ENCODE data around the gene CDK5.
A peak's percentile ranks its signal among the peaks of the same experiment; 100 is the strongest.

Gene CDK5

GRCh38 chr7:151039850-151040548 is 17.7 kb downstream of the CDK5 start:
- peaks cover 16% of the 10 kb centered on the region for H3K36me3 ChIP-seq (ENCODE audit: control insufficient read depth, insufficient read depth, low read length)
- H3K27ac ChIP-seq (ENCODE audit: low read depth, low read length), result peak overlapping the region; percentile 10
- no peaks in the 10 kb centered on the region for H3K9me3 ChIP-seq (ENCODE audit: control insufficient read depth, insufficient read depth, low read length)
- H3K9ac ChIP-seq (ENCODE audit: low read depth, low read length), result no peak overlapping the region
- no peaks in the 10 kb centered on the region for H3K4me1 ChIP-seq (ENCODE audit: control insufficient read depth, insufficient read depth, low read length)
- H3K4me3 ChIP-seq (ENCODE audit: low read depth, low read length), result no peak overlapping the region
- no peaks in the 10 kb centered on the region for H3K27me3 ChIP-seq (ENCODE audit: control insufficient read depth, insufficient read depth, low read length)

- no peaks in the 10 kb centered on the region for H3K9me3 ChIP-seq (ENCODE audit: control insufficient read depth, insufficient read depth, low read length)
- no peaks in the 10 kb centered on the region for H3K27me3 ChIP-seq (ENCODE audit: control insufficient read depth, insufficient read depth, low read length)
- no peak overlapping the region for H3K9ac ChIP-seq (ENCODE audit: low read depth, low read length)
- H3K4me3 ChIP-seq (ENCODE audit: low read depth, low read length), result no peak overlapping the region
- H3K27ac ChIP-seq (ENCODE audit: low read depth, low read length), result peak overlapping the region; percentile 57
- H3K36me3 ChIP-seq (ENCODE audit: control insufficient read depth, insufficient read depth, low read length), result peaks cover 19% of the 10 kb centered on the region
- no peaks in the 10 kb centered on the region for H3K4me1 ChIP-seq (ENCODE audit: control insufficient read depth, insufficient read depth, low read length)
Measured at GRCh38 chr7:151038951-151039849, 18.5 kb downstream of the CDK5 start.

- no peak overlapping the region for H3K9ac ChIP-seq (ENCODE audit: low read depth, low read length)
- peaks cover 19% of the 10 kb centered on the region for H3K36me3 ChIP-seq (ENCODE audit: control insufficient read depth, insufficient read depth, low read length)
- no peaks in the 10 kb centered on the region for H3K9me3 ChIP-seq (ENCODE audit: control insufficient read depth, insufficient read depth, low read length)
- no peaks in the 10 kb centered on the region for H3K4me1 ChIP-seq (ENCODE audit: control insufficient read depth, insufficient read depth, low read length)
- H3K27ac ChIP-seq (ENCODE audit: low read depth, low read length), result no peak overlapping the region
- no peaks in the 10 kb centered on the region for H3K27me3 ChIP-seq (ENCODE audit: control insufficient read depth, insufficient read depth, low read length)
- no peak overlapping the region for H3K4me3 ChIP-seq (ENCODE audit: low read depth, low read length)
Measured at GRCh38 chr7:151035902-151036301, 21.8 kb downstream of the CDK5 start.

GRCh38 chr7:151035026-151035717 is 22.5 kb downstream of the CDK5 start:
- Histone ChIP-seq H3K36me3 (ENCODE audit: control insufficient read depth, insufficient read depth, low read length) (peaks cover 19% of the 10 kb centered on the region), H3K9ac (ENCODE audit: low read depth, low read length) (no peak overlapping the region), H3K27ac (ENCODE audit: low read depth, low read length) (no peak overlapping the region), H3K9me3 (ENCODE audit: control insufficient read depth, insufficient read depth, low read length) (no peaks in the 10 kb centered on the region), H3K4me3 (ENCODE audit: low read depth, low read length) (no peak overlapping the region), H3K27me3 (ENCODE audit: control insufficient read depth, insufficient read depth, low read length) (no peaks in the 10 kb centered on the region), H3K4me1 (ENCODE audit: control insufficient read depth, insufficient read depth, low read length) (no peaks in the 10 kb centered on the region)

- Histone ChIP-seq H3K4me3 (ENCODE audit: low read depth, low read length) (no peak overlapping the region), H3K4me1 (ENCODE audit: control insufficient read depth, insufficient read depth, low read length) (no peaks in the 10 kb centered on the region), H3K27me3 (ENCODE audit: control insufficient read depth, insufficient read depth, low read length) (no peaks in the 10 kb centered on the region), H3K36me3 (ENCODE audit: control insufficient read depth, insufficient read depth, low read length) (peaks cover 19% of the 10 kb centered on the region), H3K9me3 (ENCODE audit: control insufficient read depth, insufficient read depth, low read length) (no peaks in the 10 kb centered on the region), H3K9ac (ENCODE audit: low read depth, low read length) (no peak overlapping the region), H3K27ac (ENCODE audit: low read depth, low read length) (no peak overlapping the region)
Measured at GRCh38 chr7:151034312-151035025, 23.2 kb downstream of the CDK5 start.

GRCh38 chr7:151033864-151034249 is 23.8 kb downstream of the CDK5 start:
- no peaks in the 10 kb centered on the region for H3K9me3 ChIP-seq (ENCODE audit: control insufficient read depth, insufficient read depth, low read length)
- H3K36me3 ChIP-seq (ENCODE audit: control insufficient read depth, insufficient read depth, low read length), result peaks cover 19% of the 10 kb centered on the region
- no peak overlapping the region for H3K27ac ChIP-seq (ENCODE audit: low read depth, low read length)
- H3K9ac ChIP-seq (ENCODE audit: low read depth, low read length), result no peak overlapping the region
- no peaks in the 10 kb centered on the region for H3K4me1 ChIP-seq (ENCODE audit: control insufficient read depth, insufficient read depth, low read length)
- no peaks in the 10 kb centered on the region for H3K27me3 ChIP-seq (ENCODE audit: control insufficient read depth, insufficient read depth, low read length)
- no peak overlapping the region for H3K4me3 ChIP-seq (ENCODE audit: low read depth, low read length)

GRCh38 chr7:151032936-151033863 is 24.5 kb downstream of the CDK5 start:
- Histone ChIP-seq H3K9me3 (ENCODE audit: control insufficient read depth, insufficient read depth, low read length) (no peaks in the 10 kb centered on the region), H3K36me3 (ENCODE audit: control insufficient read depth, insufficient read depth, low read length) (peaks cover 19% of the 10 kb centered on the region), H3K4me3 (ENCODE audit: low read depth, low read length) (no peak overlapping the region), H3K27ac (ENCODE audit: low read depth, low read length) (no peak overlapping the region), H3K9ac (ENCODE audit: low read depth, low read length) (no peak overlapping the region), H3K4me1 (ENCODE audit: control insufficient read depth, insufficient read depth, low read length) (no peaks in the 10 kb centered on the region), H3K27me3 (ENCODE audit: control insufficient read depth, insufficient read depth, low read length) (no peaks in the 10 kb centered on the region)

- no peak overlapping the region for H3K27ac ChIP-seq (ENCODE audit: low read depth, low read length)
- H3K9me3 ChIP-seq (ENCODE audit: control insufficient read depth, insufficient read depth, low read length), result no peaks in the 10 kb centered on the region
- no peak overlapping the region for H3K9ac ChIP-seq (ENCODE audit: low read depth, low read length)
- no peaks in the 10 kb centered on the region for H3K27me3 ChIP-seq (ENCODE audit: control insufficient read depth, insufficient read depth, low read length)
- peaks cover 10% of the 10 kb centered on the region for H3K36me3 ChIP-seq (ENCODE audit: control insufficient read depth, insufficient read depth, low read length)
- peaks cover 6% of the 10 kb centered on the region for H3K4me1 ChIP-seq (ENCODE audit: control insufficient read depth, insufficient read depth, low read length)
- no peak overlapping the region for H3K4me3 ChIP-seq (ENCODE audit: low read depth, low read length)
Measured at GRCh38 chr7:151031011-151031410, 26.7 kb downstream of the CDK5 start.

- H3K36me3 ChIP-seq (ENCODE audit: control insufficient read depth, insufficient read depth, low read length), result no peaks in the 10 kb centered on the region
- no peak overlapping the region for H3K9ac ChIP-seq (ENCODE audit: low read depth, low read length)
- peak overlapping the region; percentile 92 for H3K4me3 ChIP-seq (ENCODE audit: low read depth, low read length)
- peak overlapping the region; percentile 82 for H3K27ac ChIP-seq (ENCODE audit: low read depth, low read length)
- H3K9me3 ChIP-seq (ENCODE audit: control insufficient read depth, insufficient read depth, low read length), result no peaks in the 10 kb centered on the region
- H3K4me1 ChIP-seq (ENCODE audit: control insufficient read depth, insufficient read depth, low read length), result peaks cover 6% of the 10 kb centered on the region
- no peaks in the 10 kb centered on the region for H3K27me3 ChIP-seq (ENCODE audit: control insufficient read depth, insufficient read depth, low read length)
Measured at GRCh38 chr7:151028948-151029501, 28.7 kb downstream of the CDK5 start.
